GM21390 (cell line): ENCODE measurements around the gene PDE3A.
"Not testable (repeated sequence)": the region's sequence is repeated elsewhere in the genome, so short reads cannot be mapped to it uniquely, and the experiment has no call there.

Experiments
- ATAC-seq: cut with Tn5 transposase; IDR thresholded peaks from one replicate; pipeline ENCODE4 v1.9.1; 2021; ENCODE audit not compliant: unreplicated experiment

Gene PDE3A

GRCh38 chr12:20596061-20596460 is 227.7 kb downstream of the PDE3A start:
- no peak for ATAC-seq

- no peak for ATAC-seq
Observed at GRCh38 chr12:20599757-20600156, 231.4 kb downstream of the PDE3A start.

- no peak for ATAC-seq
Observed at GRCh38 chr12:20601668-20602280, 233.4 kb downstream of the PDE3A start.

- no peak for ATAC-seq
Observed at GRCh38 chr12:20602641-20603391, 234.5 kb downstream of the PDE3A start.

- ATAC-seq: no peak
Observed at GRCh38 chr12:20604408-20605067, 236.2 kb downstream of the PDE3A start.

GRCh38 chr12:20615020-20615419 is 246.7 kb downstream of the PDE3A start:
- not testable (repeated sequence) for ATAC-seq

GRCh38 chr12:20616093-20616492 is 247.8 kb downstream of the PDE3A start:
- ATAC-seq: no peak

GRCh38 chr12:20620261-20620660 is 251.9 kb downstream of the PDE3A start:
- ATAC-seq: no peak

- no peak for ATAC-seq
Observed at GRCh38 chr12:20624718-20625117, 256.4 kb downstream of the PDE3A start.

- ATAC-seq: no peak
Observed at GRCh38 chr12:20625531-20625930, 257.2 kb downstream of the PDE3A start.

- no peak for ATAC-seq
Observed at GRCh38 chr12:20627001-20627588, 258.8 kb downstream of the PDE3A start.

GRCh38 chr12:20628226-20628787 is 260.0 kb downstream of the PDE3A start:
- ATAC-seq: no peak

GRCh38 chr12:20628999-20629398 is 260.7 kb downstream of the PDE3A start:
- no peak for ATAC-seq

GRCh38 chr12:20629414-20630156 is 261.2 kb downstream of the PDE3A start:
- no peak for ATAC-seq

- no peak for ATAC-seq
Observed at GRCh38 chr12:20631711-20632110, 263.4 kb downstream of the PDE3A start.

- no peak for ATAC-seq
Observed at GRCh38 chr12:20641106-20641505, 272.8 kb downstream of the PDE3A start.

- ATAC-seq: no peak
Observed at GRCh38 chr12:20643822-20644221, 275.5 kb downstream of the PDE3A start.

- no peak for ATAC-seq
Observed at GRCh38 chr12:20646239-20646827, 278.0 kb downstream of the PDE3A start.

GRCh38 chr12:20653871-20654270 is 285.5 kb downstream of the PDE3A start:
- ATAC-seq: no peak

- no peak for ATAC-seq
Observed at GRCh38 chr12:20656600-20656999, 288.3 kb downstream of the PDE3A start.
